ENCODE data around the gene RXFP3.
"Not testable (repeated sequence)": the region's sequence is repeated elsewhere in the genome, so short reads cannot be mapped to it uniquely, and the experiment has no call there.

The RXFP3 gene

GRCh38 chr5:33903118-33903517 lies 33.1 kb upstream of the RXFP3 start:
- peaks cover 13% of the 10 kb centered on the region; the same call in 1 of the 2 replicates for H3K9me3 ChIP-seq (ENCODE audit: control insufficient read depth, insufficient read depth, low read length)
- no peak for TF ChIP-seq EZH2phosphoT487 (IDR thresholded peaks at IDR 0.05; ENCODE audit: borderline replicate concordance, low read length)
- TF ChIP-seq CTCF (IDR thresholded peaks at IDR 0.05; ENCODE audit: low read depth, low read length, poor library complexity, severe bottlenecking): no peak

DNA sequence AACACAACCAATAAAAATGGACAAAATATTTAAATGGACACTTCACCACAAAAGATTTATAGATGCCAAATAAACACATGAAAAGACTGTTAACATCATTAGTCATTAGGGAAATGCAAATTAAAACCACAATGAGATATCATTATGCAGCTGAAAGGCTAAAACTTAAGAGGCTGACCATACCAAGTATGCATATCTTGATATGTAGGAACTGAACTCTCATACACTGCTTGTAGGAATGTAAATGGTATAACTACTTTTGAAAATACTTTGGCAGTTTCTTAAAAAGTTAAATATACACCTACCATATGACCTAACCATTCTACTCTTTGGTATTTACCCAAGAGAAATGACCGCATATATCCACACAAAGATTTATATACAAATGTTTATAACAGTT lies 30.8 kb upstream of the RXFP3 start:
- Histone ChIP-seq H3K4me2 (ENCODE audit: low read length) (no peak overlapping the region), H3K27me3 (ENCODE audit: control insufficient read depth, low read length) (no peaks in the 10 kb centered on the region), H3F3A (ENCODE audit: control insufficient read depth, insufficient read depth) (no peaks in the 10 kb centered on the region), H3K9me2 (replicated peaks; ENCODE audit: control insufficient read depth, low read length) (no peaks in the 10 kb centered on the region), H4K20me1 (ENCODE audit: control insufficient read depth, insufficient read depth, low read depth, low read length) (no peaks in the 10 kb centered on the region), H3K4me1 (ENCODE audit: control insufficient read depth, low read length) (no peaks in the 10 kb centered on the region), H3K4me3 (ENCODE audit: low read length) (no peak overlapping the region), H3K36me3 (ENCODE audit: control insufficient read depth, low read length) (no peaks in the 10 kb centered on the region), H3K79me2 (ENCODE audit: control insufficient read depth, low read length) (no peaks in the 10 kb centered on the region), H3K27ac (ENCODE audit: low read depth, low read length) (no peak overlapping the region), H3K9me3 (ENCODE audit: control insufficient read depth, insufficient read depth, low read length) (peaks cover 13% of the 10 kb centered on the region; the same call in 1 of the 2 replicates)
- no peak for TF ChIP-seq EZH2phosphoT487 (IDR thresholded peaks at IDR 0.05; ENCODE audit: borderline replicate concordance, low read length)
- no peak for TF ChIP-seq CTCF (IDR thresholded peaks at IDR 0.05; ENCODE audit: low read depth, low read length, poor library complexity, severe bottlenecking)

More at GRCh38 chr5:33903118-33903517, 33.1 kb upstream of the RXFP3 start:
- H3K4me1 ChIP-seq (ENCODE audit: control insufficient read depth, low read length): no peaks in the 10 kb centered on the region
- no peak overlapping the region for H3K4me2 ChIP-seq (ENCODE audit: low read length)
- H3K36me3 ChIP-seq (ENCODE audit: control insufficient read depth, low read length): no peaks in the 10 kb centered on the region
- H3K79me2 ChIP-seq (ENCODE audit: control insufficient read depth, low read length): no peaks in the 10 kb centered on the region
- no peaks in the 10 kb centered on the region for H3K9me2 ChIP-seq (replicated peaks; ENCODE audit: control insufficient read depth, low read length)
- H3F3A ChIP-seq (ENCODE audit: control insufficient read depth, insufficient read depth): no peaks in the 10 kb centered on the region
- H3K4me3 ChIP-seq (ENCODE audit: low read length): no peak overlapping the region
- no peak overlapping the region for H3K27ac ChIP-seq (ENCODE audit: low read depth, low read length)
- no peaks in the 10 kb centered on the region for H3K27me3 ChIP-seq (ENCODE audit: control insufficient read depth, low read length)
- no peaks in the 10 kb centered on the region for H4K20me1 ChIP-seq (ENCODE audit: control insufficient read depth, insufficient read depth, low read depth, low read length)

- H3K4me1 ChIP-seq (ENCODE audit: control insufficient read depth, low read length); H3K4me2 ChIP-seq (ENCODE audit: low read length); H3F3A ChIP-seq (ENCODE audit: control insufficient read depth, insufficient read depth); H3K27ac ChIP-seq (ENCODE audit: low read depth, low read length); H3K9me2 ChIP-seq (replicated peaks; ENCODE audit: control insufficient read depth, low read length); H3K79me2 ChIP-seq (ENCODE audit: control insufficient read depth, low read length); H3K36me3 ChIP-seq (ENCODE audit: control insufficient read depth, low read length); H3K27me3 ChIP-seq (ENCODE audit: control insufficient read depth, low read length); H4K20me1 ChIP-seq (ENCODE audit: control insufficient read depth, insufficient read depth, low read depth, low read length); H3K4me3 ChIP-seq (ENCODE audit: low read length): not testable (repeated sequence)
- peaks cover 13% of the 10 kb centered on the region; the same call in 1 of the 2 replicates for H3K9me3 ChIP-seq (ENCODE audit: control insufficient read depth, insufficient read depth, low read length)
Observed at GRCh38 chr5:33906248-33906647, 29.9 kb upstream of the RXFP3 start.

- H3K4me1 ChIP-seq (ENCODE audit: control insufficient read depth, low read length); H3K27ac ChIP-seq (ENCODE audit: low read depth, low read length); H4K20me1 ChIP-seq (ENCODE audit: control insufficient read depth, insufficient read depth, low read depth, low read length); H3K4me2 ChIP-seq (ENCODE audit: low read length); H3K9me2 ChIP-seq (replicated peaks; ENCODE audit: control insufficient read depth, low read length); H3K9me3 ChIP-seq (ENCODE audit: control insufficient read depth, insufficient read depth, low read length); H3K36me3 ChIP-seq (ENCODE audit: control insufficient read depth, low read length); H3K27me3 ChIP-seq (ENCODE audit: control insufficient read depth, low read length); H3K79me2 ChIP-seq (ENCODE audit: control insufficient read depth, low read length); H3F3A ChIP-seq (ENCODE audit: control insufficient read depth, insufficient read depth); H3K4me3 ChIP-seq (ENCODE audit: low read length): not testable (repeated sequence)
Observed at GRCh38 chr5:33914844-33915243, 21.3 kb upstream of the RXFP3 start.

All from DOHH2 (cell line).